Kidney glomerular epithelial cell (primary cell): ENCODE data around the gene FAM193A.
"Not testable (repeated sequence)": the region's sequence is repeated elsewhere in the genome, so short reads cannot be mapped to it uniquely, and the experiment has no call there.

Experiments
- DNase-seq: peaks from one replicate; lab custom pipeline; 2025; lab: John Stamatoyannopoulos, UW

The FAM193A gene

GRCh38 chr4:2754848-2755819 lies 218.7 kb downstream of the FAM193A start:
- DNase-seq = no peak

GRCh38 chr4:2755821-2756690 lies 219.6 kb downstream of the FAM193A start, which contains the start of gene TNIP2:
TSS of gene TNIP2 (minus strand) at chr4:2756336. CDS start at chr4:2756289, 47 bp downstream.
- DNase-seq = peak; percentile 57

DNA sequence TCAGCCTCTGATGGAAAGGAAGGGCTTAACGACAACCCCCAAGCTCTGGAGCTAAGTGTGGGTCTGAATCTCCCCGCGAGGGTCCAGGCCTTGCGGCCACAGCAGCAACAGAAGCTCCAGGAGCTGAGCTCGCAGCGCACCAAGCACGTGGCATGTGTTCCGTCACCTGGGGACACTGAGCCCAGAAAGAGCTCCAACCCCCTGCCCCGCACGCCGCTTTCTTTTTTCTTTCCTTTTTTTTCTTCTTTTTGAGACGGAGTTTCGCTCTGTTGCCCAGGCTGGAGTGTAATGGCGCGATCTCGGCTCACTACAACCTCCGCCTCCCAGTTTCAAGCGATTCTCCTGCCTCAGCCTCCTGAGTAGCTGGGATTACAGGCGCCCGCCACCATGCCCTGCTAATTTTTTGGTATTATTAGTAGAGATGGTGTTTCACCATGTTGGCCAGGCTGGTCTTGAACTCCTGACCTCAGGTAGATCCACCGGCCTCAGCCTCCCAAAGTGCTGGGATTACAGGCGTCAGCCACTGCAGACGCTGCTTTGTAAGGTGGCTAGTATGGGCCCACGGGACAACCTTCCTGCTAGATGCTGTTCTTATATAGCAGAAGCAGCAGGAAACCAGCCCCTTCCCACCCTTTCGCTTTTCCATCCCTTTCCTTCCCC lies 220.4 kb downstream of the FAM193A start:
- no peak for DNase-seq

GRCh38 chr4:2757426-2757825 lies 221.0 kb downstream of the FAM193A start:
- no peak for DNase-seq

GRCh38 chr4:2761035-2761923 lies 224.8 kb downstream of the FAM193A start:
- no peak for DNase-seq

DNA sequence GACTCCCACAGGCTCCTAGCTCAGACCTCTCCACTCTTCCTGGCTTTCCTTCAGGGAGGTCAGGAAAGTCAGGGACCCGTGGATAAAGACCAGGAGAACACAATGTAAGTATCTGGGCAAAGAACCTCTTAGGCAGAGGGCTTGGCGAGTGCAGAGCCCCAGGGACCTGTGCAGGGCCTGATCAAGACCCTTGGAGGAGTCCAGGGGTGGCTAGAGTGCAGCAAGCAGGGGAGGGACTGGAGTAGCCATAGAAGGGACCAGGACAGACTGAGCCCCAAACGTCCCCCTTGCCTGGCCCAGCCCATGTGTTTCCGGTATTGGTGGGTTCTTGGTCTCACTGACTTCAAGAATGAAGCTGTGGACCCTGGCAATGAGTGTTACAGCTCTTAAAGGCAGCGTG lies 225.6 kb downstream of the FAM193A start:
- no peak for DNase-seq

- not testable (repeated sequence) for DNase-seq
These were observed 226.3 kb downstream of the FAM193A start for GRCh38 chr4:2762486-2763370.

- DNase-seq = no peak
These were observed 227.1 kb downstream of the FAM193A start for GRCh38 chr4:2763511-2763967.

- DNase-seq = no peak
These were observed 229.5 kb downstream of the FAM193A start for GRCh38 chr4:2765832-2766526.

- no peak for DNase-seq
These were observed 230.7 kb downstream of the FAM193A start for GRCh38 chr4:2767046-2767704.

DNA sequence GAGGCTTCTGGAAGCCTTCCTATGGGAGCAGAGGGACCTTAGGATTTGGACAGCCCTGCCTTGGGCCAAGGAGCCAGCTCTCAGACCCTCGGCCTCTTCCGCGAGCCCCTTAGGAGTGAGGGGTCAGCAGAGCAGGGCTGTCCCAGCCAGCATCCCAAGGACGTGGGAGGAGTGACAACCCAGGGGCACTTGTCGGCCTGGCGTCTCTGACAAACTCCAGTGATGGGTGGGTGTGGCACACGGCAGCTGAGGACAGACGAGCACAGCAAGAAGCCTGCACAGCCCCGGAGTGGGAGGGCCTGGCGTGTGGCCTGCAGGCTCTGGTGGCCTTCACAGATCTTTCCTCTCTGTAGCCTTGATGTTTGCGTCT lies 231.2 kb downstream of the FAM193A start:
- no peak for DNase-seq

- DNase-seq = no peak
These were observed 231.7 kb downstream of the FAM193A start for GRCh38 chr4:2768124-2768523.

DNA sequence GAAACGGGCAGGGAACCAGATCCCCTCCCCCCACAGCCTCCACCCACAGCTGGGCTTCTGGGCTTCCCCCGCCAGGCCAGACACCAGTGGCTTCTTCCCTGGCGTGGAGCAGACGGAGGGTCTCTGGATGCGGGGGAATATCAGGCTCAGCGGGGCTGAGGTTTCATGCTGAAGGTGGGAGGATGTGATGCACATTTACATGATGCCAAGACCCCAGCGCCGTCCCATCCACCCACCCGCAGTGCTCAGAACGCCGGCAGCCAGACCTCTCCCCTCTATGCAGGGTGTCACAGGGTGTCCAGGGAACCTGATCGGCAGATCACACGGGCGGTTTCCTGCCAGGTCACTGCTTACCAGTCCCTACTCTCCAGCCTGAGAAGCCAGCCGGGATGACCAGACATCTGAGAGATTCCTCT lies 232.5 kb downstream of the FAM193A start:
- DNase-seq = no peak

- no peak for DNase-seq
These were observed 234.8 kb downstream of the FAM193A start for GRCh38 chr4:2771264-2771663.

DNA sequence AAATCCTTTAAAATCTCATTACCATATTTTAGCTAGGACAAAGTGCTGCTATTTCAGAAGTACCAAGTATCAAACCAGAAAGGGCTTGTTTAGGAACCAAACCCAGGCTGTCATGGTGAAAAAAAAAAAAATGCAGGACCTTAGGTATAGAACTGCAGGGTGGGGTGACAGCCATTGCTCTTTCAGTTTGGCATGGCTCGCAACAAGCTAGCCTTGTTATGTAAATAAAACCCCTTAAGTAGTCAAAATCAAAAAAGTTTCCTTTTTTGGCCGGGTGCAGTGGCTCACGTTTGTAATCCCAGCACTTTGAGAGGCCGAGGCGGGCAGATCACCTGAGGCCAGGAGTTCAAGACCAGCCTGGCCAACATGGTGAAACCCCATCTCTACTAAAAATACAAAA lies 244.2 kb downstream of the FAM193A start:
- not testable (repeated sequence) for DNase-seq

DNA sequence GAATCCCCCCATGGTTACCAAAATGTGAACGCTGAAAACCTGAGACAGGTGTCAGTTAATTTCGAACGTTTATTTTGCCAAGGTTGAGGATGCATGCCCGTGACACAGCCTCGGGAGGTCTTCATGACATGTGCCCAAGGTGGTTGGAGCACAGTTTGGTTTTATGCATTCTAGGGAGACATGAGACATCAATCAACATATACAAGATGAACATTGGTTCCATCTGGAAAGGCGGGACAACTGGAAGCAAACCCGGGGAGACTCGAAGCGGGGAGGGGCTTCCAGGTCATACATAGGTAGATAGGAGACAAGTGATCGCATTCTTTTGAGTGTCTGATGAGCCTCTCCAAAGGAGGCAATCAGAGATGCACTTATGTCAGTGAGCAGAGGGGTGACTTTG lies 245.5 kb downstream of the FAM193A start:
- DNase-seq = no peak
